ENCODE measurements around the gene KLHL7. TPM values are rescaled to one million over a fixed set of nuclear protein-coding genes. Genes with fewer than 3 reads are reported as not detected.
"Not testable (repeated sequence)": the region's sequence is repeated elsewhere in the genome, so short reads cannot be mapped to it uniquely, and the experiment has no call there.

The KLHL7 gene
- total RNA-seq, 1 experiment from 2014 or later = 49.4 TPM

GRCh38 chr7:23181684-23182553 is 76.3 kb downstream of the KLHL7 start, which contains the start of gene NUP42:
Gene NUP42, plus strand, starts transcription at chr7:23182048. Its CDS starts 38 bp downstream, at chr7:23182086.
- peak; percentile 100 for DNase-seq (ENCODE audit: low read depth)

GRCh38 chr7:23183279-23184012 is 77.9 kb downstream of the KLHL7 start:
- no peak for DNase-seq (ENCODE audit: low read depth)

- DNase-seq (ENCODE audit: low read depth) = no peak
Observed at GRCh38 chr7:23184291-23184690, 78.7 kb downstream of the KLHL7 start.

GRCh38 chr7:23184709-23185359 is 79.2 kb downstream of the KLHL7 start:
- peak; percentile 72 for DNase-seq (ENCODE audit: low read depth)

GRCh38 chr7:23185980-23186379 is 80.4 kb downstream of the KLHL7 start:
- DNase-seq (ENCODE audit: low read depth) = no peak

- peak; percentile 36 for DNase-seq (ENCODE audit: low read depth)
Observed at GRCh38 chr7:23191022-23191421, 85.4 kb downstream of the KLHL7 start.

- DNase-seq (ENCODE audit: low read depth) = not testable (repeated sequence)
Observed at GRCh38 chr7:23193650-23194227, 88.2 kb downstream of the KLHL7 start.

GRCh38 chr7:23196306-23196705 is 90.7 kb downstream of the KLHL7 start:
- DNase-seq (ENCODE audit: low read depth) = no peak

GRCh38 chr7:23197745-23198144 is 92.2 kb downstream of the KLHL7 start:
- DNase-seq (ENCODE audit: low read depth) = not testable (repeated sequence)

GRCh38 chr7:23200331-23200730 is 94.7 kb downstream of the KLHL7 start:
- DNase-seq (ENCODE audit: low read depth) = no peak

- DNase-seq (ENCODE audit: low read depth) = no peak
Observed at GRCh38 chr7:23204241-23204640, 98.7 kb downstream of the KLHL7 start.

GRCh38 chr7:23205577-23205908 is 100.0 kb downstream of the KLHL7 start:
- DNase-seq (ENCODE audit: low read depth) = no peak

GRCh38 chr7:23205909-23206767 is 100.6 kb downstream of the KLHL7 start:
- no peak for DNase-seq (ENCODE audit: low read depth)

- no peak for DNase-seq (ENCODE audit: low read depth)
Observed at GRCh38 chr7:23207021-23207420, 101.4 kb downstream of the KLHL7 start.

GRCh38 chr7:23207884-23208283 is 102.3 kb downstream of the KLHL7 start:
- DNase-seq (ENCODE audit: low read depth) = no peak

- DNase-seq (ENCODE audit: low read depth) = no peak
Observed at GRCh38 chr7:23208316-23208715, 102.7 kb downstream of the KLHL7 start.

GRCh38 chr7:23210506-23210905 is 104.9 kb downstream of the KLHL7 start:
- DNase-seq (ENCODE audit: low read depth) = no peak

- no peak for DNase-seq (ENCODE audit: low read depth)
Observed at GRCh38 chr7:23211589-23211988, 106.0 kb downstream of the KLHL7 start.

- DNase-seq (ENCODE audit: low read depth) = no peak
Observed at GRCh38 chr7:23212395-23212794, 106.8 kb downstream of the KLHL7 start.

- no peak for DNase-seq (ENCODE audit: low read depth)
Observed at GRCh38 chr7:23212841-23213240, 107.3 kb downstream of the KLHL7 start.

- DNase-seq (ENCODE audit: low read depth) = no peak
Observed at GRCh38 chr7:23213755-23214154, 108.2 kb downstream of the KLHL7 start.

Data from RPMI7951 (cell line).